ENCODE results near the gene KRTAP4-6. TPM values are rescaled to one million over a fixed set of nuclear protein-coding genes. Genes with fewer than 3 reads are reported as not detected.
"Not testable (repeated sequence)": the region's sequence is repeated elsewhere in the genome, so short reads cannot be mapped to it uniquely, and the experiment has no call there.

Gene KRTAP4-6
- total and polyA plus RNA-seq, 4 donors = not detected

- no peak overlapping the region for H3K4me3 ChIP-seq (ENCODE audit: low read length in 2 of 2)
- intact Hi-C loops (cut with DNase I) = no loop called here
- ATAC-seq (ENCODE audit: low FRiP score) (no peak), DNase-seq (no peak)
- H3K27me3 ChIP-seq (ENCODE audit: control insufficient read depth in 1 of 2, insufficient read depth in 2 of 2, low read length in 1 of 2) = no peaks in the 10 kb centered on the region
- no peaks in the 10 kb centered on the region for H3K4me1 ChIP-seq (ENCODE audit: control insufficient read depth in 1 of 2, insufficient read depth in 2 of 2, low read length in 2 of 2)
- no peaks in the 10 kb centered on the region for H3K9me3 ChIP-seq (ENCODE audit: control insufficient read depth, low read length)
- WGBS, 2 donors = 23 to 51% methylated on average over 2 of the region's 2 CpGs
- no peaks in the 10 kb centered on the region for H3K36me3 ChIP-seq (ENCODE audit: control insufficient read depth in 1 of 2, insufficient read depth in 2 of 2, low read length in 1 of 2)
- H3K27ac ChIP-seq (ENCODE audit: low read depth in 1 of 2, low read length in 2 of 2) = no peak overlapping the region
Observed at GRCh38 chr17:41133880-41134735, 6.2 kb downstream of the KRTAP4-6 start.

- no peaks in the 10 kb centered on the region for H3K9me3 ChIP-seq (ENCODE audit: control insufficient read depth, low read length)
- no peaks in the 10 kb centered on the region for H3K27me3 ChIP-seq (ENCODE audit: control insufficient read depth in 1 of 2, insufficient read depth in 2 of 2, low read length in 1 of 2)
- no peak for DNase-seq
- intact Hi-C loops (cut with DNase I) = no loop called here
- no peak overlapping the region for H3K27ac ChIP-seq (ENCODE audit: low read depth in 1 of 2, low read length in 2 of 2)
- no peak overlapping the region for H3K4me3 ChIP-seq (ENCODE audit: low read length in 2 of 2)
- 83 to 87% methylated on average over 3 of the region's 3 CpGs for WGBS, 2 donors
- H3K4me1 ChIP-seq (ENCODE audit: control insufficient read depth in 1 of 2, insufficient read depth in 2 of 2, low read length in 2 of 2) = no peaks in the 10 kb centered on the region
- H3K36me3 ChIP-seq (ENCODE audit: control insufficient read depth in 1 of 2, insufficient read depth in 2 of 2, low read length in 1 of 2) = no peaks in the 10 kb centered on the region
- ATAC-seq (ENCODE audit: low FRiP score) = no peak
Observed at GRCh38 chr17:41131979-41132378, 8.4 kb downstream of the KRTAP4-6 start.

GRCh38 chr17:41127371-41127770 is 13.0 kb downstream of the KRTAP4-6 start:
- H3K4me1 ChIP-seq (ENCODE audit: control insufficient read depth in 1 of 2, insufficient read depth in 2 of 2, low read length in 2 of 2) = no peaks in the 10 kb centered on the region
- WGBS, 2 donors = 68% methylated on average over 1 of the region's 1 CpG
- H3K27me3 ChIP-seq (ENCODE audit: control insufficient read depth in 1 of 2, insufficient read depth in 2 of 2, low read length in 1 of 2) = no peaks in the 10 kb centered on the region
- ATAC-seq (ENCODE audit: low FRiP score) (no peak), DNase-seq (no peak)
- intact Hi-C loops (cut with DNase I) = no loop called here
- no peaks in the 10 kb centered on the region for H3K9me3 ChIP-seq (ENCODE audit: control insufficient read depth, low read length)
- H3K27ac ChIP-seq (ENCODE audit: low read depth in 1 of 2, low read length in 2 of 2) = no peak overlapping the region
- H3K36me3 ChIP-seq (ENCODE audit: control insufficient read depth in 1 of 2, insufficient read depth in 2 of 2, low read length in 1 of 2) = no peaks in the 10 kb centered on the region
- H3K4me3 ChIP-seq (ENCODE audit: low read length in 2 of 2) = no peak overlapping the region

DNA sequence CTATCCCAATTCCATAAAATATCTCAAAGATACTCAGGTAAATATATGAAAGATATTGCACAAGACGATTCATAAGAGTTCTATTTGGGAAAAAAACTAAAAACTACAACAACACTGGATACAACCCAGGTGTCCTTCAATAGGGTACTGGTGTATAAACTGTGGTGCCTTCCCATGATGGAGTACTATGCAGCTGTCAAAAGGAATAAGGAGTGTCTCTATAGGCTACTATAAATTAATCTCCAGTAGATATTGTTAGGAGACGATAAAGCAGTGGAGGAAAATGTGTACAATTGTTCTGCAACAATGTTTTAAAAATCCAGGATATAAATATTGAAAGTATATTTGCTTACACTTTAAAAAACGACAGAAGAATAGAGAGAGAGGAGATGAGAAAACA is 13.9 kb downstream of the KRTAP4-6 start:
- Histone ChIP-seq H3K4me3 (ENCODE audit: low read length in 2 of 2) (no peak overlapping the region), H3K9me3 (ENCODE audit: control insufficient read depth, low read length) (no peaks in the 10 kb centered on the region), H3K27me3 (ENCODE audit: control insufficient read depth in 1 of 2, insufficient read depth in 2 of 2, low read length in 1 of 2) (no peaks in the 10 kb centered on the region), H3K27ac (ENCODE audit: low read depth in 1 of 2, low read length in 2 of 2) (no peak overlapping the region), H3K36me3 (ENCODE audit: control insufficient read depth in 1 of 2, insufficient read depth in 2 of 2, low read length in 1 of 2) (no peaks in the 10 kb centered on the region), H3K4me1 (ENCODE audit: control insufficient read depth in 1 of 2, insufficient read depth in 2 of 2, low read length in 2 of 2) (no peaks in the 10 kb centered on the region)
- intact Hi-C loops (cut with DNase I) = no loop called here
- DNase-seq (no peak), ATAC-seq (ENCODE audit: low FRiP score) (no peak)
- 83 to 84% methylated on average over 3 of the region's 3 CpGs for WGBS, 2 donors

DNA sequence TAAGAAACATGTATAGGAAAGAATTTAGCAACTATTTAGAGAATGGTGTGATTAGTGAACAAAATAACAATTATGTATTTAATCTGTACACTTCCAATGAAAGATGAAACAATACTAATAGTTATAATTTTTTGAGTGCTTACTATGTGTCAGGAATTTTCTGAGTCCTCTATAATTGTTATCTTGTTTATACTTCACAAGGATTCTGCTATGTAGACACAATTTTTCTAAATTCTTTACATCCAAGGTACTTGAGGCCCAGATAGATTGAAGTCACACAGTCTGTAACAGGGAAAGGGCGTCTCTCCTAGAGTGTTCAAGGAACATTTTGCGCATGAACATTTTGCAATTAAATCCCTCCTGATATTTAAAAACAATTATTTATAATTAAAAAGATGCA is 15.3 kb downstream of the KRTAP4-6 start:
- intact Hi-C loops (cut with DNase I) = no loop called here
- WGBS, 2 donors = 67 to 90% methylated on average over 2 of the region's 2 CpGs
- H3K9me3 ChIP-seq (ENCODE audit: control insufficient read depth, low read length) = no peaks in the 10 kb centered on the region

GRCh38 chr17:41123991-41124371 is 16.4 kb downstream of the KRTAP4-6 start, which contains the start of gene KRTAP4-12:
TSS of gene KRTAP4-12 (minus strand) at chr17:41124182. CDS start at chr17:41124122, 60 bp downstream.
- intact Hi-C loops (cut with DNase I); DNase-seq; ATAC-seq (ENCODE audit: low FRiP score); H3K4me3 ChIP-seq (ENCODE audit: low read length in 2 of 2); H3K27ac ChIP-seq (ENCODE audit: low read depth in 1 of 2, low read length in 2 of 2); H3K36me3 ChIP-seq (ENCODE audit: control insufficient read depth in 1 of 2, insufficient read depth in 2 of 2, low read length in 1 of 2); H3K27me3 ChIP-seq (ENCODE audit: control insufficient read depth in 1 of 2, insufficient read depth in 2 of 2, low read length in 1 of 2); H3K4me1 ChIP-seq (ENCODE audit: control insufficient read depth in 1 of 2, insufficient read depth in 2 of 2, low read length in 2 of 2); H3K9me3 ChIP-seq (ENCODE audit: control insufficient read depth, low read length): not testable (repeated sequence)
- 69 to 70% methylated on average over 3 of the region's 3 CpGs for WGBS, 2 donors

More for the DNA sequence above, 15.3 kb downstream of the KRTAP4-6 start:
- ATAC-seq (ENCODE audit: low FRiP score) (no peak), DNase-seq (no peak)
- no peak overlapping the region for H3K4me3 ChIP-seq (ENCODE audit: low read length in 2 of 2)
- H3K4me1 ChIP-seq (ENCODE audit: control insufficient read depth in 1 of 2, insufficient read depth in 2 of 2, low read length in 2 of 2) = no peaks in the 10 kb centered on the region
- no peak overlapping the region for H3K27ac ChIP-seq (ENCODE audit: low read depth in 1 of 2, low read length in 2 of 2)
- no peaks in the 10 kb centered on the region for H3K27me3 ChIP-seq (ENCODE audit: control insufficient read depth in 1 of 2, insufficient read depth in 2 of 2, low read length in 1 of 2)
- no peaks in the 10 kb centered on the region for H3K36me3 ChIP-seq (ENCODE audit: control insufficient read depth in 1 of 2, insufficient read depth in 2 of 2, low read length in 1 of 2)

GRCh38 chr17:41123292-41123990 is 16.9 kb downstream of the KRTAP4-6 start:
- intact Hi-C loops (cut with DNase I); DNase-seq; H3K27me3 ChIP-seq (ENCODE audit: control insufficient read depth in 1 of 2, insufficient read depth in 2 of 2, low read length in 1 of 2); H3K9me3 ChIP-seq (ENCODE audit: control insufficient read depth, low read length); H3K36me3 ChIP-seq (ENCODE audit: control insufficient read depth in 1 of 2, insufficient read depth in 2 of 2, low read length in 1 of 2); H3K27ac ChIP-seq (ENCODE audit: low read depth in 1 of 2, low read length in 2 of 2); ATAC-seq (ENCODE audit: low FRiP score); H3K4me3 ChIP-seq (ENCODE audit: low read length in 2 of 2); H3K4me1 ChIP-seq (ENCODE audit: control insufficient read depth in 1 of 2, insufficient read depth in 2 of 2, low read length in 2 of 2): not testable (repeated sequence)
- WGBS, 2 donors = 76 to 78% methylated on average over 9 to 12 of the region's 12 CpGs

GRCh38 chr17:41121742-41122141 is 18.6 kb downstream of the KRTAP4-6 start:
- Histone ChIP-seq H3K4me1 (ENCODE audit: control insufficient read depth in 1 of 2, insufficient read depth in 2 of 2, low read length in 2 of 2) (no peaks in the 10 kb centered on the region), H3K27me3 (ENCODE audit: control insufficient read depth in 1 of 2, insufficient read depth in 2 of 2, low read length in 1 of 2) (no peaks in the 10 kb centered on the region), H3K27ac (ENCODE audit: low read depth in 1 of 2, low read length in 2 of 2) (no peak overlapping the region), H3K36me3 (ENCODE audit: control insufficient read depth in 1 of 2, insufficient read depth in 2 of 2, low read length in 1 of 2) (no peaks in the 10 kb centered on the region), H3K4me3 (ENCODE audit: low read length in 2 of 2) (no peak overlapping the region), H3K9me3 (ENCODE audit: control insufficient read depth, low read length) (no peaks in the 10 kb centered on the region)
- DNase-seq (no peak), ATAC-seq (ENCODE audit: low FRiP score) (no peak)
- intact Hi-C loops (cut with DNase I) = no loop called here
- 83 to 91% methylated on average over 2 of the region's 2 CpGs for WGBS, 2 donors

Measured in aorta (tissue), 5 donors.